Spleen (tissue), 7 donors: ENCODE measurements around the gene YJU2.

Experiments used
- POLR2A ChIP-seq, 3 donors: fragments of 450-650 bp; IDR thresholded peaks; one replicate each; pipeline ENCODE4 v1.5.1; 2017; ENCODE audit warnings: antibody characterized with exemption in 3 of 3, mild to moderate bottlenecking in 1 of 3
- POLR2AphosphoS5 ChIP-seq, 3 donors: sonication (generic); formaldehyde crosslinking; IDR thresholded peaks; one replicate each; pipeline ENCODE4 v1.5.1; 2017; ENCODE audit warnings: antibody characterized with exemption in 3 of 3
- TF ChIP-seq, protein P1 (sequence below), 11 experiments: fragments of 200-600 bp in 7 of 11; fragments of 450-650 bp in 4 of 11; sonication (generic) in 4 of 11; IDR thresholded peaks in 8 of 11; conservative IDR thresholded peaks in 3 of 11; 1 replicate in 7 of 11; 2 replicates in 4 of 11; pipeline versions ENCODE4 v1.4.0 to v1.8.0; 2016 to 2021; ENCODE audit warnings: antibody characterized with exemption in 11 of 11, inconsistent platforms in 4 of 11, mild to moderate bottlenecking in 1 of 11
- donor health status: DM: no; HTN: no; CAD: no; lungs with moderate emphysema.
- donor health status: DM: no; HTN: no; CAD: no.
- donor health status: DM: no; HTN: no; CAD: no.

DNA sequence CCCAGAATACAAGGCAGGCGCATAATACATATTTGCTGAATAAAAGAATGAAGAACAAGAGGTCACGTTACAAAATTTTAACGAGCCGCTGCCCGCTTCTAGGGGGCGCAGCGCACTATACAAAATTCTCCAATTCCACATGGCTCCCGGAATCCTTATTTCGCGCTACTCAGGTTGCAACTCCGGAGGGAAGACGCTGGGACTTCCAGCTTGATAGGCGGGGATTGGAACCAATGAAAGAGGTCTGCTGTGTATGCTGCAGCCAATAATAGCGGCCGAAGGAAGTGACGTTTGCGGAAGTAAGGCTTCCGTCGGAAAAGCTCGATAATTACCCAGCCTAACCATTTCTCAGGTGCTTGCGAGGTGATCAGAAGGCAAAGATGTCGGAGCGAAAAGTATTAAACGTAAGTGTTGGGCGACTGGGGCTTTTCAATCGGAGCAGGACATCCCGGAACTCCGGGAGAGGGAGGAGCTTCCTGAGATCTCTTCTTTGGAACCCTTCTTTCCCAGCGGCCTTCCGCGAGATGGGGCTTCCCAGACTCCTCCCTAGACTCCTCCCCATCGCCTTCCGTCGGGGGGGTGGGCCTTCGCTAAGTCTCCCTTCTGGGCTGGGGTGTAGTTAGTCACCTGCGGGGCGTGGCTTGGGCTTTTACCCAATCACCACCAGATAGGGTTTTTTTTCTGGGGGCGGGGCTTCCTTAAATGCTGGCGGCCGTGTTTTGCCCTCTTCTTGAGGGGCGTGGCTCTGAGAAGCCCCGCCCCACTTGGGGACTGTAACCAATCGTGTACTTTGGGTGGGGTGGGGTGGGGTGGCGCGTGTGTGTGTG is at the start of gene YJU2:
- TF ChIP-seq POLR2A (IDR thresholded peaks at IDR 0.05), result peak in 1 of 3 donors; percentile 82
- TF ChIP-seq, protein P1, sequence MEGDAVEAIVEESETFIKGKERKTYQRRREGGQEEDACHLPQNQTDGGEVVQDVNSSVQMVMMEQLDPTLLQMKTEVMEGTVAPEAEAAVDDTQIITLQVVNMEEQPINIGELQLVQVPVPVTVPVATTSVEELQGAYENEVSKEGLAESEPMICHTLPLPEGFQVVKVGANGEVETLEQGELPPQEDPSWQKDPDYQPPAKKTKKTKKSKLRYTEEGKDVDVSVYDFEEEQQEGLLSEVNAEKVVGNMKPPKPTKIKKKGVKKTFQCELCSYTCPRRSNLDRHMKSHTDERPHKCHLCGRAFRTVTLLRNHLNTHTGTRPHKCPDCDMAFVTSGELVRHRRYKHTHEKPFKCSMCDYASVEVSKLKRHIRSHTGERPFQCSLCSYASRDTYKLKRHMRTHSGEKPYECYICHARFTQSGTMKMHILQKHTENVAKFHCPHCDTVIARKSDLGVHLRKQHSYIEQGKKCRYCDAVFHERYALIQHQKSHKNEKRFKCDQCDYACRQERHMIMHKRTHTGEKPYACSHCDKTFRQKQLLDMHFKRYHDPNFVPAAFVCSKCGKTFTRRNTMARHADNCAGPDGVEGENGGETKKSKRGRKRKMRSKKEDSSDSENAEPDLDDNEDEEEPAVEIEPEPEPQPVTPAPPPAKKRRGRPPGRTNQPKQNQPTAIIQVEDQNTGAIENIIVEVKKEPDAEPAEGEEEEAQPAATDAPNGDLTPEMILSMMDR (IDR thresholded peaks at IDR 0.05 in 8 of 11, conservative IDR thresholded peaks at IDR 0.05 in 3 of 11), result peak in 9 of 11 experiments; percentile 12 to 59 (median 47)
- TF ChIP-seq POLR2AphosphoS5 (IDR thresholded peaks at IDR 0.05), result peak; percentile 60 to 87 (median 82)
